ENCODE results near the gene G6PC3.

G6PC3 gene

DNA sequence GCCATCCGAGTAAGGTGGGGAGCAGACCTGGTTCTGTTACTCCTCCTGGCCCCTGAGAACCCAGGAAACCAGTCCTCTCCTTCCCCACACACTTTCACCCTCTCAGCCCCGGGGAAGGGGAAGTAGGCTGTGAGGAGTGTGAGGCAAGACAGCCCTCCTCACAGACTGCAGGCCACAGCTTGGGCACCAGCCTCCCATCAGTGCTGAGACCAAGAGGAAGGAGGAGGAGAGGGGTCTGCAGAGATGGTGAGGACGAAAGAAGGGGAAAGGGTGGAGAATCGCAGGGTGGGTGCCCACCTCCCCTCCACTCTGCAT, 7.0 kb downstream of the G6PC3 start:
- Histone ChIP-seq H4K20me1 (ENCODE audit: insufficient read depth, low read length) (no peaks in the 10 kb centered on the region), H3K4me1 (ENCODE audit: low read length) (no peaks in the 10 kb centered on the region)
- no peak for DNase-seq

DNA sequence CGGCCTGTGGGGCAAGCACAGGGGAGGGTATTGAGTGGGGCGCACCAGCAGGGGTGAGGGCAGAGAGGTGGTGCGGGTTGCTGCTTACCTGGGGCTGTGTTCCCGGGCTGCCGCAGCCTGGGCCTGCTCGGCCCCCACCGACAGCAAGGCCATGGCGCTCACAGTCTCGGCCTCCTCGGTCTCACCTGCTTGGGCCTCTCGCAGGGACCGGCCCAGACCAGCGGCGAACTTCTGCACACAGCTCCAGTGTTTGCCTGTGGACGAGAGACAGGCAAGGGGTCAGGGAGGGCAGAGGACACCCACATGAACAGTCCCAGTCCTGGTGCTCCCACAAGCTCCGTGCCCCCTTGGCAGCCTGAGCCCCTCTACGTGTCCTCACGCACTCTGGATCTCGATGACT, 7.9 kb downstream of the G6PC3 start:
- Histone ChIP-seq H3F3A (ENCODE audit: insufficient read depth, low read length) (no peaks in the 10 kb centered on the region), H3K9me3 (replicated peaks; ENCODE audit: insufficient read depth, low read length) (no peaks in the 10 kb centered on the region), H3K4me1 (ENCODE audit: low read length) (no peaks in the 10 kb centered on the region), H3K79me2 (ENCODE audit: low read length) (peaks cover 5% of the 10 kb centered on the region; the same call in 1 of the 2 replicates), H4K20me1 (ENCODE audit: insufficient read depth, low read length) (no peaks in the 10 kb centered on the region), H3K9me2 (replicated peaks; ENCODE audit: insufficient read depth, low read length) (no peaks in the 10 kb centered on the region), H3K36me3 (replicated peaks; ENCODE audit: insufficient read depth, low read length) (no peaks in the 10 kb centered on the region), H2AFZ (ENCODE audit: low read length) (no peak overlapping the region), H3K27ac (ENCODE audit: low read length) (no peak overlapping the region), H3K4me3 (ENCODE audit: low read length) (no peak overlapping the region), H3K4me2 (ENCODE audit: low read depth, low read length) (no peak overlapping the region), H3K9ac (ENCODE audit: low read length) (no peak overlapping the region), H3K27me3 (replicated peaks; ENCODE audit: insufficient read depth, low read length) (no peaks in the 10 kb centered on the region)
- TF ChIP-seq, protein P1, sequence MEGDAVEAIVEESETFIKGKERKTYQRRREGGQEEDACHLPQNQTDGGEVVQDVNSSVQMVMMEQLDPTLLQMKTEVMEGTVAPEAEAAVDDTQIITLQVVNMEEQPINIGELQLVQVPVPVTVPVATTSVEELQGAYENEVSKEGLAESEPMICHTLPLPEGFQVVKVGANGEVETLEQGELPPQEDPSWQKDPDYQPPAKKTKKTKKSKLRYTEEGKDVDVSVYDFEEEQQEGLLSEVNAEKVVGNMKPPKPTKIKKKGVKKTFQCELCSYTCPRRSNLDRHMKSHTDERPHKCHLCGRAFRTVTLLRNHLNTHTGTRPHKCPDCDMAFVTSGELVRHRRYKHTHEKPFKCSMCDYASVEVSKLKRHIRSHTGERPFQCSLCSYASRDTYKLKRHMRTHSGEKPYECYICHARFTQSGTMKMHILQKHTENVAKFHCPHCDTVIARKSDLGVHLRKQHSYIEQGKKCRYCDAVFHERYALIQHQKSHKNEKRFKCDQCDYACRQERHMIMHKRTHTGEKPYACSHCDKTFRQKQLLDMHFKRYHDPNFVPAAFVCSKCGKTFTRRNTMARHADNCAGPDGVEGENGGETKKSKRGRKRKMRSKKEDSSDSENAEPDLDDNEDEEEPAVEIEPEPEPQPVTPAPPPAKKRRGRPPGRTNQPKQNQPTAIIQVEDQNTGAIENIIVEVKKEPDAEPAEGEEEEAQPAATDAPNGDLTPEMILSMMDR (IDR thresholded peaks at IDR 0.05; ENCODE audit: low read length): no peak
- TF ChIP-seq EZH2 (optimal IDR thresholded peaks at IDR 0.05; ENCODE audit: low read depth, low read length): no peak
- no peak for TF ChIP-seq EZH2phosphoT487 (IDR thresholded peaks at IDR 0.05; ENCODE audit: low read length)
- no peak for DNase-seq

More for the DNA sequence above, 7.0 kb downstream of the G6PC3 start:
- Histone ChIP-seq H3K27me3 (replicated peaks; ENCODE audit: insufficient read depth, low read length) (no peaks in the 10 kb centered on the region), H2AFZ (ENCODE audit: low read length) (no peak overlapping the region), H3K36me3 (replicated peaks; ENCODE audit: insufficient read depth, low read length) (no peaks in the 10 kb centered on the region), H3K27ac (ENCODE audit: low read length) (no peak overlapping the region), H3K9ac (ENCODE audit: low read length) (no peak overlapping the region), H3F3A (ENCODE audit: insufficient read depth, low read length) (no peaks in the 10 kb centered on the region), H3K4me3 (ENCODE audit: low read length) (no peak overlapping the region), H3K4me2 (ENCODE audit: low read depth, low read length) (no peak overlapping the region), H3K9me3 (replicated peaks; ENCODE audit: insufficient read depth, low read length) (no peaks in the 10 kb centered on the region), H3K9me2 (replicated peaks; ENCODE audit: insufficient read depth, low read length) (no peaks in the 10 kb centered on the region), H3K79me2 (ENCODE audit: low read length) (peaks cover 11% of the 10 kb centered on the region)
- TF ChIP-seq EZH2 (optimal IDR thresholded peaks at IDR 0.05; ENCODE audit: low read depth, low read length) (no peak), EZH2phosphoT487 (IDR thresholded peaks at IDR 0.05; ENCODE audit: low read length) (no peak)
- TF ChIP-seq, protein P1 (IDR thresholded peaks at IDR 0.05; ENCODE audit: low read length): no peak

DNA sequence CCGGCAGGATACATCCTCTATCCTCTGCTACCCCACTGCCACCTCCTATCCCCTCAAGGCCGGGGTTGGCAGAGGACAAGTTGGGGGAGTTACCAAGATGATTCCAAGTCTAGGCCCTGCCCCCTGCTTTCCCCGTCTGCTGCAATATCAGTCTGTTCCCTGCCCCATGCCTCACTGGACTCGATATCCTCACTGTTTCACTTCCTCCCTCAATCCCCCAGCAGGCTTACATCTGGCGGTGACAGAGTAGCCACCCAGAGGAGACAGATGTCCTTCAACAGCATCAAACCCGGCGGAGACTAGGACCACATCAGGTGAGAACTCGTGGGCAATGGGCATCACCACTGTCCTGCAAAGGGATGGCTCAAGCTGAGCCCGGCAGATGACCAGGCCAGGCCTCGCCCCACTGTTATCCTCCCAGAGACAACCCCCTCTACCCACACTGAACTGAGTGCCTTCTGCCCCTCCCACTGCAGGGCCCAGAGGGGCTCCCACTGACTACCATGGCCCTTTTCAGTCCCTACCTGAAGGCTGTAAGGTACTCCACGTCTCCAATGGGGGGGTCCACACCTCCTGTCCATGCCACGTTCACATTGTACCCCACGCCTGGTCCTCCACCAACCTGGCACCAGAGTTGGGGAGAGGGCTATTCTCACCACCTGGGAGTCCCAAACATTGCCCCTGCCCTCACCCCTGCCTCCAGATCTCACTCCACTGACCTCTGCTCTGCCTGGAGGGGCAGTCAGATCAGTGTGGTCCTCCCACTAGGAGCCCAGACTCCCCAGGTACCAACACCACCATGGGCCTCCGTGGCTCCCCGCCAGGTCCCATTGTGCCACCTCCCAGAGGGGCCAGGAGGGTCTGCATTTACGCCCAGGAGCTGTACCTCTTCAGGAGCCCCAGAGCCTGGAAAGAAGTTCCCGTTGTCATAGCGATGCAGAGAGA, 9.6 kb downstream of the G6PC3 start:
- TF ChIP-seq, protein P1 (IDR thresholded peaks at IDR 0.05; ENCODE audit: low read length): no peak
- no peak for TF ChIP-seq EZH2 (optimal IDR thresholded peaks at IDR 0.05; ENCODE audit: low read depth, low read length)
- no peak for TF ChIP-seq EZH2phosphoT487 (IDR thresholded peaks at IDR 0.05; ENCODE audit: low read length)
- no peak overlapping the region for H3K9ac ChIP-seq (ENCODE audit: low read length)
- no peak overlapping the region for H3K27ac ChIP-seq (ENCODE audit: low read length)
- no peaks in the 10 kb centered on the region for H3K36me3 ChIP-seq (replicated peaks; ENCODE audit: insufficient read depth, low read length)
- H3K9me2 ChIP-seq (replicated peaks; ENCODE audit: insufficient read depth, low read length): no peaks in the 10 kb centered on the region
- H3K4me1 ChIP-seq (ENCODE audit: low read length): no peaks in the 10 kb centered on the region
- H3K4me2 ChIP-seq (ENCODE audit: low read depth, low read length): no peak overlapping the region
- no peak for DNase-seq
- no peak overlapping the region for H3K4me3 ChIP-seq (ENCODE audit: low read length)
- no peaks in the 10 kb centered on the region for H4K20me1 ChIP-seq (ENCODE audit: insufficient read depth, low read length)
- H3K27me3 ChIP-seq (replicated peaks; ENCODE audit: insufficient read depth, low read length): no peaks in the 10 kb centered on the region
- H3K79me2 ChIP-seq (ENCODE audit: low read length): no peaks in the 10 kb centered on the region
- no peak overlapping the region for H2AFZ ChIP-seq (ENCODE audit: low read length)
- no peaks in the 10 kb centered on the region for H3F3A ChIP-seq (ENCODE audit: insufficient read depth, low read length)
- no peaks in the 10 kb centered on the region for H3K9me3 ChIP-seq (replicated peaks; ENCODE audit: insufficient read depth, low read length)

Measured in MM.1S (cell line).